Activated CD8-positive, alpha-beta memory T cell treated with anti-CD3 and anti-CD28 coated beads, Interleukin-2, amount 50 U/mL, for 24 hours (primary cell): ENCODE results near the gene GNE.
"Not testable (repeated sequence)": the region's sequence is repeated elsewhere in the genome, so short reads cannot be mapped to it uniquely, and the experiment has no call there.

Experiments
- DNase-seq: peaks from one replicate; pipeline ENCODE4 v3.0.0-alpha.2; 2020; ENCODE audit errors: extremely low read depth

GNE gene, protein sequence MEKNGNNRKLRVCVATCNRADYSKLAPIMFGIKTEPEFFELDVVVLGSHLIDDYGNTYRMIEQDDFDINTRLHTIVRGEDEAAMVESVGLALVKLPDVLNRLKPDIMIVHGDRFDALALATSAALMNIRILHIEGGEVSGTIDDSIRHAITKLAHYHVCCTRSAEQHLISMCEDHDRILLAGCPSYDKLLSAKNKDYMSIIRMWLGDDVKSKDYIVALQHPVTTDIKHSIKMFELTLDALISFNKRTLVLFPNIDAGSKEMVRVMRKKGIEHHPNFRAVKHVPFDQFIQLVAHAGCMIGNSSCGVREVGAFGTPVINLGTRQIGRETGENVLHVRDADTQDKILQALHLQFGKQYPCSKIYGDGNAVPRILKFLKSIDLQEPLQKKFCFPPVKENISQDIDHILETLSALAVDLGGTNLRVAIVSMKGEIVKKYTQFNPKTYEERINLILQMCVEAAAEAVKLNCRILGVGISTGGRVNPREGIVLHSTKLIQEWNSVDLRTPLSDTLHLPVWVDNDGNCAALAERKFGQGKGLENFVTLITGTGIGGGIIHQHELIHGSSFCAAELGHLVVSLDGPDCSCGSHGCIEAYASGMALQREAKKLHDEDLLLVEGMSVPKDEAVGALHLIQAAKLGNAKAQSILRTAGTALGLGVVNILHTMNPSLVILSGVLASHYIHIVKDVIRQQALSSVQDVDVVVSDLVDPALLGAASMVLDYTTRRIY

DNA sequence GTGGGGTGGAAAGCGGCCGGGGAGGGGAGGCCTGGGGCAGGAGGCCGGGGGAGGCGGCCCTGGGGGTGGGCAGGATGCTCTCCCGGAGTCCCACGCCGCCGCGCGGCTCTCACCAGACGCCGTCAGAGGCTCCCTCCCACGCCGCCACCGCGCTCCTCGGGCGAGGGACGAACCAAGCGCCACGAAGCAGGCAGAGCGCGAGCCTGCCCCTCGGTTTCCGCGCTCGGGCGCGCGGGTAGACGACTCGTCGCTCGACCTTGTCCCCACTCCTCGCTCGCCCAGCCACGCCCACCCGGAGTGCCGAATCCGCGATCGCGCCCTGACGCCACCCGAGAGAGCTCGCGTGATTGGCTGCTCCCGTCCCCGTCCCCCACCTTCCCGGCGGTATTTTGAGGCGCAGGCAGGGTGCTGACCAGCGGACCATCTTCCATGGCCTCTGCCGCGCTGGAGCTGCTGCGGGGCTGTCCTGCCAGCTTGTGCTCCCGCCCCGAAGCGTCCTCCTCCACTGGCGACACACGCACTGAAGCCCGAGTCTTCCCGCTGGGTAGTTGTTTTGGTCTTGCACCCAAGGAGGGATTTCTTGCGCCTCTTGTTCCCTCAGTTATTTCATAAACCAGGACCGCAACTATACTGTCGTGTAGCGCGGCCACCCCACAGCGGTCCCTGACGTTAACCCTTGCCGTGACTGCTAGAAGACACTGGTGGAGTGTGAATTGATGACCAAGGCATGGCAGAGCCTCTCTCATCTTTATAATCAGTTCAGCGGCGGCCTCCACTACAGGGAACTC, at the start of gene GNE:
GNE (minus strand) TSS at position 241 of the 788 bp plus-strand sequence. CDS start 9,093 bp downstream, outside the sequence.
- DNase-seq = peak; percentile 95

DNA sequence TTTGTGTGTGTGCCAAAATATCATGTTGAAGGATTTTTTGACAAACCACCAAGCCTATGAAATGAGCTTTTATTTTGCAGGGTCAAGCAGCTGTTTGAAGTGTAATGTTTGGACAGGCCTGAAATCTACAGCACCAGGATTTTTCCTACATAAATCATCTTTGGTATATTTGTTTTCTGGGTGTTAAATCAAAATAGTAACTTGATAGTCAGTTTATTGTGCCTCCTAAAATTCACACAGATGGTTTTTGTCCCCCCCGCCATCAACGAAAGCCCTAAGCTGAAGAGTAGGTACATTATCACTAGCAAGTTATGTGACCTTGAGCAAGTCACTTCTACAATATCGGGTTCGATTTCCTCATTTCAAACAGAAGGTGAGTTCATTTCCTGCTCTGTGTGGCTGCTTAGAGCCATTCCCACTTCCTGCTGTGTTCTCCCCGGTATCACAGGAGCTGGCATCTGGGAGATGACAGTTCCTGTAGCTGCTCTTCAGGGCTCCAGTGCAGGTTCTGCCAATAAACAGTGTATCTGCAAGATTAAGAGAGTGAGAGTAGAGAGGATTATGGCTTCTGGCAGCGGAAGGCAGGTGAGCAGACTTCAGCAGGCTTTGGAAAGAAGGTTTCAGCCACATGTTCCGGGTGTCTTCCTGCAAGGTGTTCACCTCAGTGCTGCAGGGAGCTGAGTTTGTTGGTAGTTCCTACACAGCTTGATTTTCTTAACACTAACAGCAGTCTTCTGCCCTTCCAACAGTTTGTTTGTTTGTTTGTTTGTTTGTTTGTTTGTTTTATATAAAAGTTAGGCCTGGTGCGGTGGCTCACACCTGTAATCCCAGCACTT, 48.4 kb upstream of the GNE start:
- DNase-seq = no peak

DNA sequence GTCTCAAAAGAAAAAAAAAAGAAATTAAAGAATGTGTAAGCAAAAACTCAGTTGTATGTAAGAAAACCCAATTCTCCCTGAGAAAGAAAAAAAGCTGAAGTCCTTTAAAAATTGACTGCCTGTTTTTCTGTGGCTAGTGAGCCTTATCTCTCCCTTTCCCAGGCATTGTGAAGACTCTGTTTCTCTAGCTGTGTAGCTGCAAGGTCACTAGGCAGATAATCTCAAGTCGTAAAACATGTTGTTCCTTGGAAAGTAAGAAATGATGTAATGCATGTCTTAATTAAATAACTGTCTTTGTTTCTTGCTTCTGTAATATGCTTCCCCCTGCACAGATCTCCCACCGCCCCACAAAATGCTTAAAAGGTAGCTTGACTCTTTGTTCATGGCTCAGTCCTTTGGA, 46.1 kb upstream of the GNE start:
- DNase-seq = not testable (repeated sequence)

DNA sequence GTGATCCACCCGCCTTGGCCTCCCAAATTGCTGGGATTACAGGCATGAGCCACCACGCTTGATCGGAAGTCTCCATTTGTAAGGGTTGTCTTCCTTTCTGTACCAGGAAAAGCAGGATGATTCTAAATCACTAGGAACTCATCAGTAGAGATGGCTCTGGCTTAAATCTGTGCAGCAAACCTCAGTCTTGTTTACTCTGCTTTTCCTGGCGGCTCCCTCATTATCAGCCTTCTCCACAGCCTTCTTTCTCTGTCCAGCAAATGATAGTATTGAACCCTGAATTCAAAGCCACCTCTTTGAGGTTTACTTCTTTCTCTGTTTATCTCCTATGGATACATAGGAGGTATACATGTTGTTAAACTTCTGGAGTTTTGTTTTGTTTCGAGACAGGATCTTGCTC, 43.0 kb upstream of the GNE start:
- DNase-seq = no peak

DNA sequence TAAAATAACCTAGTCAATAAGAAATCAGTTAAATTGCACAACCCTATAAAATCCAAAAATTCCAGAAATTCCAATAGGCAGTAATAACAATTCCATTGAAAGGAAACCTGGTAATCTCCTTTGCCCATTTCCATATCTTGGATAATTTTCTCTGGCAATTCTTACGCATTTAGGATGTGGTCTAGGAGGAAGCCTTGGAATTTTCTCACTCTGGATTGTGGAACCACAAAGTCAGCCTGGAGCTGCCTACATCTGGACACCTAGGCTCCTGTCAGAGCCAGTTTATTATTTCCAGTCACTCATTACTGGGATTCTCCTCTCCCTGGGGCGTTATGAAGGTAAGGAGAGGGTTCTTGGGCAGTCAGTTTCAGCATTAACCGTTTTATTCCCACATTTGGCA, 40.3 kb upstream of the GNE start:
- no peak for DNase-seq

DNA sequence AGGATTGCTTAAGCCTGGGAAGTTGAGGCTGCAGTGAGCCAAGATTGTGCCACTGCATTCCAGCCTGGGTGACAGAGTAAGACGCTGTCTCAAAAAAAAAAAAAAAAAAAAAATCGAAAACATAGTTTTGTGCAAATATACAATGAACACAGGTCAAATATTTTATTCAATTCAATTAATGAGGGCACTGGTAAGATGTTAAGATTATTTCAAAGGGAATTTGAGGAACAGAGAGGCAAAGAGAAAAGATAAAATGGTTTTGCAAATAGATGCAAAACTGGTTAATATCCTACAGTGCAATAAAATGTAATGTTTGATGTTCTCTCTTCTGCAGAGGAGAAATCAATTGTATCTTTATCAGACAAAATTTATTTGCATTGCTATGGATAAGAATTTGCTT, 39.5 kb upstream of the GNE start:
- no peak for DNase-seq

DNA sequence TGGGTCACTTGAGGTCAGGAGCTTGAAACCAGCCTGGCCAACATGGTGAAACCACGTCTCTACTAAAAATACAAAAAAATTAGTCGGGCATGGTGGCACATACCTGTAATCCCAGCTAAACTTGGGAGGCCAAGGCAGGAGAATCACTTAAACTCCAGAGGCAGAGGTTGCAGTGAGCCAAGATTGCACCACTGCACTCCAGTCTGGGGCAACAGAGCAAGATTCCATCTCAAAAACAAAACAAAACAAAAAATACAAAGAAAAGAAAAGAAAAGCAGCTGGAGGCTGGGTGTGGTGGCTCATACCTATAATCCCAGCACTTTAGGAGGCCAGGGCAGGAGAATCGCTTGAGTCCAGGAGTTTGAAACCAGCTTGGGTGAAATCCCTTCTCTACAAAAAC, 36.7 kb upstream of the GNE start:
- not testable (repeated sequence) for DNase-seq

DNA sequence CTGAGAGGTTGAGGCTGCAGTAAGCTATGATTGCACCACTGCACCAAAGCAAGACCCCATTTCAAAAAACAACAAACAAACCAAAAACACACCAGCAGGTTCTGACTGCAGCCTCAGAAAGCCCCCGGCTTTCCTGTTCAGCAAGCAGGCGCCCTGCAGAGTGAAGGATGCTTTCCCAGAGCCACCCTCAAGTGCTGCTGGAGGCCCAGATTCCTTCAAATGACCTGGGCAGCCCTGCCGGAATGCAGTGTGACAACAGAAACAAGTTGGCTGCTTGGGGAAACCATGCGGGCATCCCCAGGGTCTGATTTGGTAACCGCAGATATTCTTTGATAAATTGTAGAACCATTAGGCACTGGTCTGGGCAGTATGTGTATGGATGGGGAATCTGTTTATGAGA, 35.7 kb upstream of the GNE start:
- no peak for DNase-seq

DNA sequence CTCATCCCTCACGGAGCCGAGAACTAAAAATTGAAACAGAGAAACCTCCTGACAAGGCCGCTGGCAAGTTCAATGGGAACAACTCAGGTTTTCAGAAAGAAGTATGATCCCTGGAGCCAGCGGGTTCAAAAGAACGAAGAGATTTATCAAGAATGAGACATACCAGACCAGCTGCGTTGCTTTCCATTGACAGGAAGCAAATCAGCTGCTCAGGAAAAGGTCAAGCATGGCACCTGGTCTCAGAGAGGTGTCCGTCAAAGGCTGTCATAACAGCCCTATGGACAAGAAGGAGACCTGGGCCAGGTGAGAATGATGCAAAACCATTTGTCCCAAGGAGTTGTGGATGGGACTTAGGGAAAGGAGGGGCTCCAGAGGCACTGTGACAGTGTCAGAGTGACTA, 34.9 kb upstream of the GNE start:
- no peak for DNase-seq

DNA sequence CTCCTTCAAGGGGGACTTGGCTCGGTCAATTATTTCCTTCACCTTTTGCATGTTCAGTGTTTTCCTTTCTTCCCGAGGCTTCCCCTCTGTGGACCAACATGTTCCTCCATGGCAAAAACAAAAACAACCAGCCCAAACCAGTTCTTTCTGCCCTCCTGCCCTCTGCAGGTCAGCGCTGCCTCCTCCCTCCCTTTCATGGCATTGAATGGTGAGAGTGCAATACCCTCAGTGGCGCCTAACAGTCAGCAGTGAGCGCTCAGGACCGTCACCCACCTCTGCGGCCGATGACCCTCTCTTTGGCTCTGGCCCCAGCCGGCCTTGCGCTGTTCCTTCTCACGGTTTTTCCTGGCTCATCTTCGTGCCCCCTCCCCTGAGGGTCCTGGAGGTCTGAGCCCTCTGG, 34.4 kb upstream of the GNE start:
- no peak for DNase-seq

DNA sequence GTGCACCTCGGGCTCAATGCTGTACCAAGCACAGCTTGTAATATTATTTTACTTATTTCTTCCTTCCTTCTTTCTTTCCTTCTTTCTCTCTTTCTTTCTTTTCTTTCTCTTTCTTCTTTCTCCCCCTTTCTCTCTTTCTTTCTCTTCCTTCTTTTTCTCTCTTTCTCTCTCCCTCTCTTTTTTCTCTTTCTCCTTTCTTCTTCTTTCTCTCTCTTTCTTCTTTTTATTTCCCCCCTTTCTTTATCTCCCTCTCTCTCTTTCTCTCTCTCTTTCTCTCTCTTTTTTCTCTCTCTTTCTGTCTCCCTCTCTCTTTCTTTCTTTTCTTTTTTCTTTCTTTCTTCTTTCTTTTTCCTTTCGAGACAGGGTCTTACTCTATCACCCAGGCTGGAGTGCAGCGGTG, 32.7 kb upstream of the GNE start:
- DNase-seq = no peak

DNA sequence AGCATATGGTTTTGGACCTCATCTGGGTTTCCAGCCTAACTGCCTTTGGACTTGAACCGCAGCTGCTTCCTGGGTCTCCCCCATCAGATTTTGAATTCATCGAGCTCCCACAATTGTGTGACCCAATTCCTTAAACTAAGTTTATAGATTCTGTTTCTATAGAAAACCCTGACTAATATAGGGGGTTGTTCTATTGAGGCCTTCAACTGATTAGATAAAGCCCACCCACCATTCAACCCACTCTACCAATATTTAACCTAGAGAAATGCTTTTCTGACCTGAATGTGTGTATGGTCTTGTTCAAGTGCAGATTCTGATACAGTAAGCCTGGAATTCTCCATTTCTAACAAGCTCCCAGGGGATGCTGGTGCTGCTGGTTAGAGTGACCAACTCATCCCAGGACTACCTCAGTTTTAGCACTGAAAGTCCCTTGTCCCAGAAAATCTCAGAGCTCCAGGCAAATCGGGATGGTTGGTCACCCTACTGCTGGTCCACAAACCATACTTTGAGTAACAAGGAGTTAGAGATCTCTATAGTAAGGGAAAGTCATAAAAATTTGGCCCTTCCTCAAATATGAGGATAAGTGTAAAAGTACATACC, 31.7 kb upstream of the GNE start:
- no peak for DNase-seq

DNA sequence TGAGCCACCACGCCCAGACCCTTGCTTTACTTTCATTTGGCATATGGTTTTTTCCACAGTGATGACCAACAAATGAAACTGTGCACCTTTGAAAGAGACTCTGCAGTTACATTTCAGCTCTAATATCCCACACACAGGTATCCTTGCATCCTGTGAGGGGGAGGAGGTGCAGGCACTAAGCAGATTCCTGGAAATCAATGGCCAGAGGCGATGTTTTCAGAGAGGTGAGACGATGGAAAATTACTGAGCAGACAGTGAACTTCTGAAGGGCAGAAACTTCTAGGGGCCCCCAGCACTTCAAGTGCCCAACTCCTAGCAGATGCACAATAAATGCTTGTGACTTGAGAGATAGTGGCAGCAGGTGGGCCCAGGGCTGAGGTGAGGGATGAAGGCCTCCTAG, 29.8 kb upstream of the GNE start:
- DNase-seq = no peak

DNA sequence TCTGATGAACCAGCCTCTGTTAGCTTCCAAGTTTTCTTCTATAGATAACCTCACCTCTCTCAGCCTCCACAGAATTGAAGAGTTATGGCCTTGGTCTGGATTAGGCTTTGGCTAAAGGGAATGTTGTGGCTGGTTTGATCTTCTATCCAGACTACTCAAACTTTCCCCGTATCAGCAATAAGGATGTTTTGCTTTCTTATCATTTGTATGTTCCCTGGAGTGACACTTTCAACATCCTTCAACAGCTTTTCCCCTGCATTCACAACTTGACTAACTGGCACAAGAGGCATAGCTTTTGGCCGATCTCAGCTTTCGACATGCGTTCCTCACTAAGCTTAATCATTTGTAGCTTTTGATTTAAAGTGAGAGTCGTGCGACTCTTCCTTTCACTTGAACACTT, 28.1 kb upstream of the GNE start:
- DNase-seq = no peak

DNA sequence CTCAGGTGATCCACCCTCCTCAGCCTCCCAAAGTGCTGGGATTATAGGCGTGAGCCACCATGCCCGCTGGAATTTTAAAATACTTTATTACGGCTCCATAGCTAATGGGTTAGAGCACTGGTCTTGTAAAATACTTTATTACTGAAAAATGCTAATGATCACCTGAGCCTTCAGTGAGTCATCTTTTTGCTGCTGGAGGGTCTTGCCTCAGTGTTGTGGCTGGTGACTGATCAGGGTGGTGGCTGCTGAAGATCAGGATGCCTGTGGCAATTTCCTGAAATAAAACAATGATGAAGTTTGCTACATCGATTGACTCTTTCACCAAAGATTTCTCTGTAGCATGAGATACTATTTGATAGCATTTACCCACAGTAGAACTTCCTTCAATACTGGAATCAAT, 26.0 kb upstream of the GNE start:
- DNase-seq = no peak

DNA sequence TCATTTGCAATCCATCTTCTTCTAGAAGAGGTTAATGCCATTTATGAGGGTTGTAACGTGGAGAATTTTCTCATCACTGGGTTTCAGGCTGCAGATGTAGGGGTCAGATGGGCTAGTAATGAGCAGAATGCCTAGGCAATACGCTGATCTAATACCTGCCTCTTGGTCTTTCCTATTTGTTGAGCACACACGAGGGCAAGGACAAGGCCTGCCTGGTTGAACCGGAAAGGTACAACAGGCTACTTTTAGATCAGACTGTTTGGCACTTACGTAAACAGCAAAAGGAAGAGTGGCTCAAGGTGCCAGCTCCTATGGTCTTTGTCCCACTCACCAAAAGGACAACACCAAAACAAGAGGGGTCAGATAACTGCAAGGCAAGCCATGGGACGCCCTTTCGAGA, 24.0 kb upstream of the GNE start:
- DNase-seq = no peak

DNA sequence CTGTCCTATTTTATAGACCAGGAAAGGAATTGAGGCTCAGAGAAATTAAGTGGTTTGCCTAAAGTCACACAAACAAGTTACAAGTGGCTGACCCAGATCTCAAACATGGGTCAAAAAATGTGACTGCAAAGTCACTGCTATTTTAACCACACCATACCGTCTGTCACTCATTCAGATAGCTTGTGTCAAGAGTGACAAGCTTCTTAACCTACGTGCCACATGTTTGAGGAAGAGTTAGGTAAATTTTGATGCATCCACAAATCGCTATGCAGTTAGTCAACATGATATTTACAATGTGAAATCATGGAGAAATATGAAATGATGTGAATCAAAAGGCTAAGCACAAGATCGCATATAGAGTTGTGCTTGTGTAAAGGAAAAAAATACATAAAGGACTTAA, 22.7 kb upstream of the GNE start:
- DNase-seq = no peak

DNA sequence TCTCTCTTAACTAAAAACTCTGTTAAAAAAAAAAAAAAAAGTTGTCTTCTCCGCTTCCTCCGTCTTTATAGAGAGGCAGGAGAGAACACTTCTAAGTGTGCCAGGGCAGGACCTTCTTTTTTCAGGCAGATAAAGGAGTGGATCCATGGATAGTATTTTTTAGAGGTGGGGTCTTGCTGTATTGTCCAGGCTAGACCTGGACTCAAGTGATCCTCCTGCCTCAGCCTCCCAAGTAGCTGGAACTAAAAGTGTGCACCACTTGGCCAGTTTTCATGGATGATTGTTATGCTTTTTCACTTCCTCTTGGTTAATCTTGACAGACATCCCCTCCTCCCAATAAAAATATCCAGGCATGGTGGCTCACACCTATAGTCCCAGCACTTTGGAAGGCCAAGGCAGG, 20.0 kb upstream of the GNE start:
- no peak for DNase-seq

DNA sequence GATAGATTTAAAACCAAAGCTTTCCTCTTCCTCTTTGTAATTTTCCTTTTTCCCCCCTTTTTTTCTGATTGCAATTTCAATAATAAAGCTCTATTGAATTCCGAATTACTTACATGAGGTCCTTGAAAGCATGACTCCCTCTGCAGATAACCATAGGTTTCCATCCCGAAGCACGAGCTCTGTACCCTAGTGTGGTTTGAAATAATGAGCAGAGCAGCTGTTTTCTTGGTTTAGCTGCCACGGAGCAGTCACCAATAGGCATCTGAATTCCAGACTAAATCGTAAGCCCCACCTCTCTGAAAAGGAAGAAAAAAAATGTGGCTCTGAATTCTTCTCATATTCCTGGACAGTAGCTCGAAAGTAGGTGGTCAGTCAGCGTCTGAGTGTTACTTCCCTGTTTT, 18.5 kb upstream of the GNE start:
- no peak for DNase-seq

DNA sequence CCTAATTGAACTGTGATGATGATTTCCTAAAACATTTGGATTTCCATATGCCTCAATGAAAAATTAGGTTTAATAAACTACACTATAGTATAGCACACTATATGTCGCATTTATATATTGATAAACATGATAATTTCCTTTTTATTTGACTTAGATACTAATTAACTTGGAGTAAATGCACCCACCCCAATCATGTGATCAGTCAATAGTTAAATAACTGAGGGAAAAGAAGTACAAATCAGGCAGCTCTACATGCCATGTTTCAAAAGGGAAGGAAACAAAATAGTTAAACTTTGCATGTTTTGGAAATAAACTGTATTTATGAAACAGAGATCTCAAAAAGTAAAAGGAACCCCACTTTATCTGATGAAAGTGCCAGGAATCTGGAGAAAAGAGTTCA, 18.0 kb upstream of the GNE start:
- no peak for DNase-seq

DNA sequence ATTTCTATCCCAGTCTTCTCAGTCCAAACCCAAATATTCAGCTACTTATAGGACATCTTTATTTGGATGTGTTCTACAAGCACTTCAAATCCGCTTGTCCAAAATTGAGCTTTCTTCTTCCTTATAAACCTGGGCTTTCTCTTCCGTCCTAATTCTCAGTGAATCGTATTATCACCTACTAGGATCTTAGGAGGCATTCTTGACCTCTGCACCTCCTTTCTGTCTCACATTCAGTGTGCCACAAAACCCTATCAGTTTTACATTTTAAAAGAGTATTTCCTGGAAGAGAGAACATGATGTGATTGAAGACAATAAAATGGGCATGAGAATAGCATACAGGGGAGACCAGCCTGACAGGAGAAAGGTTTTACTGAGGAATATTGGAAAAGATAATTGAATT, 16.8 kb upstream of the GNE start:
- no peak for DNase-seq
